Smooth muscle cell (in vitro differentiated cells): ENCODE results near the gene CTNNA3. TPM values are rescaled to one million over a fixed set of nuclear protein-coding genes. Genes with fewer than 3 reads are reported as not detected.

Experiments used
- DNase-seq: peaks from one replicate; lab custom pipeline; 2025; ENCODE audit not compliant: unreplicated experiment; lab: John Stamatoyannopoulos, UW
- H2AFZ ChIP-seq: fragments of 200-600 bp; sonication (generic); 2 replicates; pipeline ENCODE4 v1.6.0; 2016; ENCODE audit warnings: antibody characterized with exemption, low read depth, mild to moderate bottlenecking
- H3F3A ChIP-seq: fragments of 200-600 bp; sonication (generic); 2 replicates; pipeline ENCODE4 v1.6.0; 2017; ENCODE audit warnings: antibody characterized with exemption, low read depth
- H3K27ac ChIP-seq: fragments of 200-600 bp; sonication (generic); 2 replicates; pipeline ENCODE4 v1.5.1; 2016; ENCODE audit warnings: low read depth, mild to moderate bottlenecking
- H3K27me3 ChIP-seq: fragments of 200-600 bp; sonication (generic); 2 replicates; pipeline ENCODE4 v1.6.1; 2016; ENCODE audit warnings: low read depth, mild to moderate bottlenecking
- H3K36me3 ChIP-seq: fragments of 200-600 bp; sonication (generic); 2 replicates; pipeline ENCODE4 v1.5.1; 2016; ENCODE audit warnings: low read depth
- H3K4me1 ChIP-seq: fragments of 200-600 bp; sonication (generic); 2 replicates; pipeline ENCODE4 v1.5.1; 2016; ENCODE audit warnings: low read depth
- H3K4me2 ChIP-seq: fragments of 200-600 bp; sonication (generic); 2 replicates; pipeline ENCODE4 v1.6.0; 2016; ENCODE audit warnings: mild to moderate bottlenecking
- H3K4me3 ChIP-seq: fragments of 200-600 bp; sonication (generic); 2 replicates; pipeline ENCODE4 v1.5.1; 2016; ENCODE audit warnings: mild to moderate bottlenecking
- H3K79me2 ChIP-seq: fragments of 200-600 bp; sonication (generic); 2 replicates; pipeline ENCODE4 v1.6.0; 2016; ENCODE audit warnings: low read depth, mild to moderate bottlenecking
- H3K9ac ChIP-seq: fragments of 200-600 bp; sonication (generic); 2 replicates; pipeline ENCODE4 v1.6.0; 2016; ENCODE audit warnings: low read depth
- H3K9me3 ChIP-seq: fragments of 200-600 bp; sonication (generic); replicated peaks from 2 replicates; pipeline ENCODE4 v1.5.1; 2016; ENCODE audit warnings: low read depth
- H4K20me1 ChIP-seq: fragments of 200-600 bp; sonication (generic); 2 replicates; pipeline ENCODE4 v1.6.0; 2016; ENCODE audit warnings: low read depth
- WGBS: methylation state at CpG from one replicate; pipeline ENCODE4 v1.1.7; 2016; ENCODE audit warnings: low lambda C conversion rate; 5-methylcytosine and 5-hydroxymethylcytosine counted together
- polyA plus RNA-seq: library from polyadenylated mRNA; unstranded; fragments of >200 nt; fragmentation: Nextera tagmentation; extraction: Ambion mirVana; gene quantifications from 2 replicates; pipeline ENCODE4 v1.2.1, GENCODE V29; 2016
- total RNA-seq: library from RNA; depleted of rRNA; stranded (reverse); fragments of >200 nt; gene quantifications from 2 replicates; pipeline ENCODE4 v1.2.3, GENCODE V29; 2014
- TF ChIP-seq, protein P1 (sequence below): fragments of 200-600 bp; sonication (generic); IDR thresholded peaks from 2 replicates; pipeline ENCODE4 v1.5.1; 2017; ENCODE audit warnings: borderline replicate concordance, mild to moderate bottlenecking, antibody characterized with exemption; ENCODE audit not compliant: insufficient read depth, poor library complexity, severe bottlenecking

Gene CTNNA3
- total and polyA plus RNA-seq, 2 experiments from 2014 or later, result 1.3 TPM; not detected in 1

DNA sequence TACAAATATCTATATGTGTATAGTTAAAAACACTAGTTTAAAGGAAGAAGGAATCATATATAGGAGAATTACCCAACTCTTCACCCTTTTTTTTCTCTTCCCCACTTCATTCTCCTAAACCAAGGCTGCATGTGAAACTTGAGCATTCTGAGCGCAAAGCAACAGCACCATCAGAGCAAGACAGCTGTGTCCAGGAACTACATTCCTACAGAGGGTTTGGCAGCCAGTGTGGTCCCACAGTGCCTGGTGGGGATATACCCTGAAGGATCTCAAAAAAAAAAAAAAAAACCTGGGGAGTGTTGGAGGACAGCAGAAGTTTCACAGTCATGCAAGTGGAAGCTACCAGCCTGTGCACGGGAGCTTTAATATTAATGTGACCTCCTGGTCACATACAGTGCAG is 310.4 kb downstream of the CTNNA3 start:
- DNase-seq, result no peak
- 92% methylated on average over 2 of the region's 2 CpGs for WGBS
- Histone ChIP-seq H3K79me2 (no peaks in the 10 kb centered on the region), H3K4me3 (no peak overlapping the region), H2AFZ (no peak overlapping the region), H3K9me3 (no peaks in the 10 kb centered on the region), H3K9ac (no peak overlapping the region), H3K27me3 (no peaks in the 10 kb centered on the region), H3K4me2 (no peak overlapping the region), H3K36me3 (no peaks in the 10 kb centered on the region), H3K4me1 (peaks cover 12% of the 10 kb centered on the region), H4K20me1 (no peaks in the 10 kb centered on the region), H3F3A (no peaks in the 10 kb centered on the region), H3K27ac (no peak overlapping the region)
- TF ChIP-seq, protein P1, sequence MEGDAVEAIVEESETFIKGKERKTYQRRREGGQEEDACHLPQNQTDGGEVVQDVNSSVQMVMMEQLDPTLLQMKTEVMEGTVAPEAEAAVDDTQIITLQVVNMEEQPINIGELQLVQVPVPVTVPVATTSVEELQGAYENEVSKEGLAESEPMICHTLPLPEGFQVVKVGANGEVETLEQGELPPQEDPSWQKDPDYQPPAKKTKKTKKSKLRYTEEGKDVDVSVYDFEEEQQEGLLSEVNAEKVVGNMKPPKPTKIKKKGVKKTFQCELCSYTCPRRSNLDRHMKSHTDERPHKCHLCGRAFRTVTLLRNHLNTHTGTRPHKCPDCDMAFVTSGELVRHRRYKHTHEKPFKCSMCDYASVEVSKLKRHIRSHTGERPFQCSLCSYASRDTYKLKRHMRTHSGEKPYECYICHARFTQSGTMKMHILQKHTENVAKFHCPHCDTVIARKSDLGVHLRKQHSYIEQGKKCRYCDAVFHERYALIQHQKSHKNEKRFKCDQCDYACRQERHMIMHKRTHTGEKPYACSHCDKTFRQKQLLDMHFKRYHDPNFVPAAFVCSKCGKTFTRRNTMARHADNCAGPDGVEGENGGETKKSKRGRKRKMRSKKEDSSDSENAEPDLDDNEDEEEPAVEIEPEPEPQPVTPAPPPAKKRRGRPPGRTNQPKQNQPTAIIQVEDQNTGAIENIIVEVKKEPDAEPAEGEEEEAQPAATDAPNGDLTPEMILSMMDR, result no peak

DNA sequence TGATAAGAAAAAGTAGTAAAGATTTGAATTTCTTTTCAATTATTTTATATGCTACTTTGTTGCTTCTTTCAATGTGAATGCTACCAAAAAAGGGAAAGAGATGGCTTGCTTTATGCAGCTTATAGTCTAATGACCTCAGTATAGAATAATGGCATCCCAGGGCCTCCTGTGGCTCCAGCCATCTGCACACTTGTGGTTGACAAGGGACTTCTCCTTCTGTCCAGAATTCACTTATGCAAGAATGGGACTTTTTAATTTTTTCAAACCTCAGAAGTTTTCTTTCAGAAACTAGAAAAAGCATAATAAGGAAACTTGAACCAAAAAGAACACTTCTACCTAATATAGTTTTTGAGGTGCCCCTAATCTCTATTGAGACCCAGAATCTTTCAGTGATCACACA is 310.9 kb downstream of the CTNNA3 start:
- Histone ChIP-seq H3K9ac (no peak overlapping the region), H3K9me3 (no peaks in the 10 kb centered on the region), H4K20me1 (no peaks in the 10 kb centered on the region), H3K4me3 (no peak overlapping the region), H3F3A (no peaks in the 10 kb centered on the region), H3K27ac (no peak overlapping the region), H2AFZ (no peak overlapping the region), H3K4me2 (no peak overlapping the region), H3K27me3 (no peaks in the 10 kb centered on the region), H3K36me3 (no peaks in the 10 kb centered on the region), H3K4me1 (peaks cover 12% of the 10 kb centered on the region), H3K79me2 (no peaks in the 10 kb centered on the region)
- no peak for DNase-seq
- TF ChIP-seq, protein P1, result no peak

DNA sequence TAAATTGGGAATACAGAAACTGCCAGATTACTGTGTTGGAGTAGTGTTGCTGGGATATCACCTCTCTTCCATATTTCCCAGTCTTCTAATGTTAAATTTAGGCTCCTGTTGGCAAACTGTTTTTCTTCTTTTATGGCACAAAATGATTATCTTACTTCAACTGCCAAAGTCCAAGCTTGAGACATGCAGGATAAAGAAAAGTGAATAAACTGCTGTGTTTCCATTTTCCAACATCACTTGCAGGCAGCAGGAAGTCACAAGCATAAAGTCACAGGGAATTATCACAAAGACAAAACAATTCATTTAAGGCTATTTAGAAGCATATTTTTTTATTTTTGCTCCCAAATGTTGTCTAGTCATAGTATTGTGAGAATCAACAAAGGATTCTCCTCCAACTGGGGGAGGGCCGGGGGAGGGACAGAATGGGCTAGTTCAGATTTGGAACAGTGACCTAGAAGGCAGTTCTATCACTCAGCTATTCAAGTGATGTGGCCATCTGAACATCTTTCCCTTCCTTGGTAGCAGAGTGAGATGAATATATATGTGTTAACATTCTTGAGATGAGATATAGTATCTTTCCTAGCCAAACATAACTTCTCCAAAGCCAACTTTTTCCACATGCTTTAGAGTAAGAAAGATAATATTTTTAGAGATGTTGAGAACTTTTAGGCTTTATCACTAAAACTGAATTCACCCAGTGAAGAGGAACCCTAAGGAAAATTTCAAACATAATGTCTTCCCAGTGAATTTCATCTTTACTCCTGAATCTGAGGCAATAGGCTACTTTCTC is 364.7 kb downstream of the CTNNA3 start:
- Histone ChIP-seq H3K9me3 (no peaks in the 10 kb centered on the region), H3F3A (no peaks in the 10 kb centered on the region), H2AFZ (no peak overlapping the region), H3K4me1 (no peaks in the 10 kb centered on the region), H3K36me3 (no peaks in the 10 kb centered on the region), H3K79me2 (no peaks in the 10 kb centered on the region), H3K9ac (no peak overlapping the region), H3K4me2 (no peak overlapping the region), H3K27ac (no peak overlapping the region), H4K20me1 (no peaks in the 10 kb centered on the region), H3K4me3 (no peak overlapping the region), H3K27me3 (no peaks in the 10 kb centered on the region)
- WGBS, result 92% methylated on average over 1 of the region's 1 CpG
- no peak for DNase-seq
- TF ChIP-seq, protein P1, result no peak
